Measurements from ENCODE around the gene PREX1. TPM values are rescaled to one million over a fixed set of nuclear protein-coding genes. Genes with fewer than 3 reads are reported as not detected.

PREX1 gene
- total and polyA plus RNA-seq, 2 experiments from 2014 or later: 2.4 to 10.3 TPM

GRCh38 chr20:48615871-48616270, 211.9 kb downstream of the PREX1 start:
- Mint-ChIP-seq H3K4me3 (no peak overlapping the region; the same call in 2 of the 3 replicates), H3K27me3 (ENCODE audit: insufficient read depth, low read depth, poor library complexity) (peaks cover 14% of the 10 kb centered on the region), H3K36me3 (ENCODE audit: low read depth) (no peaks in the 10 kb centered on the region; the same call in 2 of the 3 replicates), H3K4me1 (peaks cover 5% of the 10 kb centered on the region; the same call in 2 of the 3 replicates), H3K27ac (no peak overlapping the region), H3K9me3 (no peaks in the 10 kb centered on the region; the same call in 2 of the 3 replicates)
- DNase-seq (ENCODE audit: low spot score) (no peak), ATAC-seq (no peak)
- H4K20me1 ChIP-seq (replicated peaks; ENCODE audit: insufficient read depth): no peaks in the 10 kb centered on the region
- H3K9me2 ChIP-seq (ENCODE audit: insufficient read depth): no peaks in the 10 kb centered on the region
- H3K4me1 ChIP-seq (ENCODE audit: insufficient read depth): no peaks in the 10 kb centered on the region
- no peak overlapping the region for H2AFZ ChIP-seq
- H3K4me2 ChIP-seq: no peak overlapping the region
- no peak overlapping the region for H3K4me3 ChIP-seq
- no peaks in the 10 kb centered on the region for H3K36me3 ChIP-seq (ENCODE audit: insufficient read depth)
- H3K27ac ChIP-seq (ENCODE audit: low read depth): no peak overlapping the region
- no peaks in the 10 kb centered on the region for H3K27me3 ChIP-seq (ENCODE audit: insufficient read depth)
- H3K79me2 ChIP-seq (replicated peaks; ENCODE audit: insufficient read depth): no peaks in the 10 kb centered on the region
- TF ChIP-seq CTCF (conservative IDR thresholded peaks at IDR 0.05; ENCODE audit: low read depth in 2 of 2) (0 out of 4 replicates have a peak, but pooled peaks of 1 of the 2 experiments have one; percentile 7), REST (IDR thresholded peaks at IDR 0.05; ENCODE audit: unreplicated experiment) (no peak)
- H3F3A ChIP-seq (replicated peaks; ENCODE audit: low read depth): no peaks in the 10 kb centered on the region

- no peaks in the 10 kb centered on the region; the same call in 2 of the 3 replicates for H3K9me3 Mint-ChIP-seq
- no peaks in the 10 kb centered on the region for H3K4me1 ChIP-seq (ENCODE audit: insufficient read depth)
- H3K4me1 Mint-ChIP-seq: peaks cover 2% of the 10 kb centered on the region; the same call in 2 of the 3 replicates
- H3K79me2 ChIP-seq (replicated peaks; ENCODE audit: insufficient read depth): no peaks in the 10 kb centered on the region
- no peaks in the 10 kb centered on the region for H3K27me3 ChIP-seq (ENCODE audit: insufficient read depth)
- H3K4me3 Mint-ChIP-seq: no peak overlapping the region
- H3K36me3 Mint-ChIP-seq (ENCODE audit: low read depth): no peaks in the 10 kb centered on the region; the same call in 2 of the 3 replicates
- H3K27me3 Mint-ChIP-seq (ENCODE audit: insufficient read depth, low read depth, poor library complexity): peaks cover 14% of the 10 kb centered on the region
- no peak overlapping the region for H3K27ac Mint-ChIP-seq
- no peak for DNase-seq (ENCODE audit: low spot score)
- no peaks in the 10 kb centered on the region for H3F3A ChIP-seq (replicated peaks; ENCODE audit: low read depth)
- ATAC-seq: no peak
- H3K27ac ChIP-seq (ENCODE audit: low read depth): no peak overlapping the region
- no peak overlapping the region for H3K4me2 ChIP-seq
- no peaks in the 10 kb centered on the region for H3K36me3 ChIP-seq (ENCODE audit: insufficient read depth)
- H3K4me3 ChIP-seq: no peak overlapping the region
- no peaks in the 10 kb centered on the region for H4K20me1 ChIP-seq (replicated peaks; ENCODE audit: insufficient read depth)
- H2AFZ ChIP-seq: no peak overlapping the region
- H3K9me2 ChIP-seq (ENCODE audit: insufficient read depth): no peaks in the 10 kb centered on the region
- no peak for TF ChIP-seq STAT1 (IDR thresholded peaks at IDR 0.05; ENCODE audit: unreplicated experiment)
- TF ChIP-seq REST (IDR thresholded peaks at IDR 0.05; ENCODE audit: unreplicated experiment): no peak
- TF ChIP-seq EZH2phosphoT487 (IDR thresholded peaks at IDR 0.05; ENCODE audit: unreplicated experiment): no peak
- TF ChIP-seq ETS1 (IDR thresholded peaks at IDR 0.05): no peak
- no peak for TF ChIP-seq JUNB (IDR thresholded peaks at IDR 0.05; ENCODE audit: unreplicated experiment)
- TF ChIP-seq CREB1 (CRISPR knock-in tag; IDR thresholded peaks at IDR 0.05; ENCODE audit: low read depth): no peak
These were observed 213.1 kb downstream of the PREX1 start for GRCh38 chr20:48614593-48615274.
